ENCODE results near the gene FYN. TPM values are rescaled to one million over a fixed set of nuclear protein-coding genes. Genes with fewer than 3 reads are reported as not detected.

FYN gene
- total and polyA plus RNA-seq, 2 of the 4 experiments (the other 2 are of a cell fraction): 30.8 to 36.4 TPM

DNA sequence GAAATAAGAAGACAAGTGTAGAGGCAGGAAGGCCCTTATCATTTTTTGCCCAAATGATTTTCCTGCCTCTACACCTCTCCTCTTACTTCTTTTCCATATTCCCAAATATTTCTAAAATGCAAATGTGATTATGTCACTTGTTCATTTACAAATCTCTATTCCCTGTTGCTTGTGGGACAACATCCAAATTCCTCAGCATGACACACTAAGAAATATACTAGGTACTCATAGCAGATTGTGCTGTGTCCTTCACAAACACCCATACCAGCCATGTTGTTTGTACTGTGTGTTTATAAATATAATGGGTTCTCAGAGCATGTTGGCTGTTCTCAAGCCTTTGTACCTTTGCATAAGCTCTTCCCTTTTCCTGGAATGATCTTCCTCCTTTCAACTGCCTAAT is 17.7 kb upstream of the FYN start:
- in situ Hi-C loops (cut with MboI; ENCODE audit: low sequenced_read_pairs) (no loop called here), dilution Hi-C loops (cut with HindIII; ENCODE audit: low sequenced_read_pairs, unreplicated experiment) (no loop called here), intact Hi-C loops (cut with micrococcal nuclease) (no loop called here)
- Histone ChIP-seq H3K9ac (ENCODE audit: low read depth, low read length) (no peak overlapping the region), H3K56ac (ENCODE audit: extremely low read depth, insufficient read depth, low read length) (no peak overlapping the region), H2BK120ac (ENCODE audit: low read depth, low read length) (no peak overlapping the region), H3K36me3 (ENCODE audit: control insufficient read depth, insufficient read depth, low read length) (no peaks in the 10 kb centered on the region), H3K4me1 (ENCODE audit: control insufficient read depth, insufficient read depth, low read length) (peaks cover 10% of the 10 kb centered on the region; the same call in 1 of the 2 replicates), H3K79me1 (ENCODE audit: low read depth in 1 of 2, low read length in 2 of 2) (no peaks in the 10 kb centered on the region), H2BK5ac (ENCODE audit: low read depth, low read length, poor library complexity, severe bottlenecking) (no peak overlapping the region), H3K4me3 (ENCODE audit: insufficient read depth, low read depth, low read length) (no peak overlapping the region), H2AK9ac (replicated peaks; ENCODE audit: low read depth, low read length, poor library complexity) (no peak overlapping the region), H3K18ac (ENCODE audit: low read depth, low read length) (peak overlapping the region; percentile 42; the same call in 1 of the 2 replicates), H2BK15ac (ENCODE audit: low read depth, low read length) (no peak overlapping the region), H4K20me1 (ENCODE audit: insufficient read depth, low read length) (no peaks in the 10 kb centered on the region), H3K23ac (ENCODE audit: low read depth, low read length) (no peak overlapping the region), H3K4ac (ENCODE audit: low read depth, low read length) (no peak overlapping the region), H3K9me1 (ENCODE audit: insufficient read depth, low read length) (0 out of 2 replicates have a peak, but pooled peaks cover 2% of the 10 kb centered on the region), H3K27me3 (ENCODE audit: control insufficient read depth, insufficient read depth, low read length) (no peaks in the 10 kb centered on the region), H2AFZ (replicated peaks; ENCODE audit: low read length, poor library complexity) (no peak overlapping the region), H3K27ac (ENCODE audit: insufficient read depth, low read length) (no peak overlapping the region), H4K5ac (ENCODE audit: low read depth, low read length) (no peak overlapping the region), H3K4me2 (ENCODE audit: low read depth, low read length) (no peak overlapping the region), H4K91ac (ENCODE audit: insufficient read depth, low read depth, low read length) (no peak overlapping the region), H2BK20ac (ENCODE audit: low read depth, low read length) (no peak overlapping the region), H3K9me3 (ENCODE audit: control insufficient read depth, insufficient read depth, low read length) (no peaks in the 10 kb centered on the region; the same call in 1 of the 2 replicates), H3K14ac (replicated peaks; ENCODE audit: low read depth, low read length) (0 out of 2 replicates have a peak overlapping the region, but pooled peaks have one; percentile 10), H2AK5ac (ENCODE audit: low read depth, low read length) (no peak overlapping the region), H4K8ac (ENCODE audit: low read depth in 2 of 2, low read length in 2 of 2) (no peak overlapping the region)
- TF ChIP-seq RCOR1 (IDR thresholded peaks at IDR 0.05; ENCODE audit: insufficient replicate concordance, low read length) (no peak), BHLHE40 (IDR thresholded peaks at IDR 0.05; ENCODE audit: low read depth, low read length) (no peak), MXI1 (IDR thresholded peaks at IDR 0.05; ENCODE audit: borderline replicate concordance, low read depth, low read length) (no peak), NFE2L2 (IDR thresholded peaks at IDR 0.05; ENCODE audit: low read depth, low read length) (no peak), MAZ (IDR thresholded peaks at IDR 0.05; ENCODE audit: borderline replicate concordance, low read depth, low read length) (no peak)
- TF ChIP-seq, protein P1, sequence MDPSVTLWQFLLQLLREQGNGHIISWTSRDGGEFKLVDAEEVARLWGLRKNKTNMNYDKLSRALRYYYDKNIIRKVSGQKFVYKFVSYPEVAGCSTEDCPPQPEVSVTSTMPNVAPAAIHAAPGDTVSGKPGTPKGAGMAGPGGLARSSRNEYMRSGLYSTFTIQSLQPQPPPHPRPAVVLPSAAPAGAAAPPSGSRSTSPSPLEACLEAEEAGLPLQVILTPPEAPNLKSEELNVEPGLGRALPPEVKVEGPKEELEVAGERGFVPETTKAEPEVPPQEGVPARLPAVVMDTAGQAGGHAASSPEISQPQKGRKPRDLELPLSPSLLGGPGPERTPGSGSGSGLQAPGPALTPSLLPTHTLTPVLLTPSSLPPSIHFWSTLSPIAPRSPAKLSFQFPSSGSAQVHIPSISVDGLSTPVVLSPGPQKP (IDR thresholded peaks at IDR 0.05; ENCODE audit: borderline replicate concordance, low read depth, low read length): no peak
- no TSS peak for BruUV-seq (replicated peaks)
- ChIA-PET POLR2A (ENCODE audit: unreplicated experiment) (no interaction called here), CTCF (no interaction called here)
- peak; percentile 18 for DNase-seq
- 0 out of 2 replicates have a peak, but pooled peaks have one; percentile 30 for ATAC-seq (ENCODE audit: low read depth)

Data from IMR-90 (cell line).